Osteoblast (primary cell): ENCODE data around the gene ESYT2. TPM values are rescaled to one million over a fixed set of nuclear protein-coding genes. Genes with fewer than 3 reads are reported as not detected.

ENCODE experiments used
- DNase-seq: peaks from one replicate; pipeline ENCODE4 v3.0.0; 2011; ENCODE audit warnings: low spot score, mixed read lengths; ENCODE audit not compliant: insufficient read length; ENCODE audit errors: missing footprints
- H2AFZ ChIP-seq: 2 replicates; pipeline ENCODE4 v1.6.0; 2011; ENCODE audit warnings: mild to moderate bottlenecking, low read length
- H3K27ac ChIP-seq: 2 replicates; pipeline ENCODE4 v1.5.1; 2011; ENCODE audit warnings: mild to moderate bottlenecking, low read depth, low read length, moderate library complexity
- H3K27me3 ChIP-seq: 2 replicates; pipeline ENCODE4 v1.6.0; 2012; ENCODE audit warnings: mild to moderate bottlenecking, control low read depth, inconsistent platforms, low read length, moderate library complexity; ENCODE audit not compliant: insufficient read depth
- H3K36me3 ChIP-seq: 2 replicates; pipeline ENCODE4 v1.5.1; 2011; ENCODE audit warnings: mild to moderate bottlenecking, low read length, control low read depth, moderate library complexity; ENCODE audit not compliant: insufficient read depth
- H3K4me1 ChIP-seq: 2 replicates; pipeline ENCODE4 v1.5.1; 2011; ENCODE audit warnings: mild to moderate bottlenecking, low read length, control low read depth, moderate library complexity; ENCODE audit not compliant: insufficient read depth
- H3K4me2 ChIP-seq: 2 replicates; pipeline ENCODE4 v1.6.0; 2011; ENCODE audit warnings: mild to moderate bottlenecking, low read length; ENCODE audit not compliant: insufficient read depth
- H3K4me3 ChIP-seq: fragments of 200-600 bp; sonication (generic); 3 replicates; pipeline ENCODE4 v1.5.1; 2012; ENCODE audit warnings: mild to moderate bottlenecking, low read length, inconsistent platforms; ENCODE audit not compliant: insufficient read depth
- H3K79me2 ChIP-seq: 2 replicates; pipeline ENCODE4 v1.6.0; 2012; ENCODE audit warnings: mild to moderate bottlenecking, low read length, control low read depth, inconsistent platforms; ENCODE audit not compliant: insufficient read depth
- H3K9me3 ChIP-seq: 2 replicates; pipeline ENCODE4 v1.5.1; 2011; ENCODE audit warnings: low read depth, low read length, control low read depth
- H4K20me1 ChIP-seq: 2 replicates; pipeline ENCODE4 v1.6.0; 2012; ENCODE audit warnings: mild to moderate bottlenecking, low read length, control low read depth; ENCODE audit not compliant: insufficient read depth
- total RNA-seq: library from RNA; depleted of rRNA; stranded (reverse); fragments of >200 nt; gene quantifications from 2 replicates; pipeline ENCODE4 v1.2.3, GENCODE V29; 2012
- TF ChIP-seq, protein P1 (sequence below): IDR thresholded peaks from 2 replicates; pipeline ENCODE4 v1.5.1; 2011; ENCODE audit warnings: mild to moderate bottlenecking, low read depth, low read length, moderate library complexity; ENCODE audit errors: extremely low read depth

The ESYT2 gene
- total RNA-seq, 1 donor, result 132 TPM

DNA sequence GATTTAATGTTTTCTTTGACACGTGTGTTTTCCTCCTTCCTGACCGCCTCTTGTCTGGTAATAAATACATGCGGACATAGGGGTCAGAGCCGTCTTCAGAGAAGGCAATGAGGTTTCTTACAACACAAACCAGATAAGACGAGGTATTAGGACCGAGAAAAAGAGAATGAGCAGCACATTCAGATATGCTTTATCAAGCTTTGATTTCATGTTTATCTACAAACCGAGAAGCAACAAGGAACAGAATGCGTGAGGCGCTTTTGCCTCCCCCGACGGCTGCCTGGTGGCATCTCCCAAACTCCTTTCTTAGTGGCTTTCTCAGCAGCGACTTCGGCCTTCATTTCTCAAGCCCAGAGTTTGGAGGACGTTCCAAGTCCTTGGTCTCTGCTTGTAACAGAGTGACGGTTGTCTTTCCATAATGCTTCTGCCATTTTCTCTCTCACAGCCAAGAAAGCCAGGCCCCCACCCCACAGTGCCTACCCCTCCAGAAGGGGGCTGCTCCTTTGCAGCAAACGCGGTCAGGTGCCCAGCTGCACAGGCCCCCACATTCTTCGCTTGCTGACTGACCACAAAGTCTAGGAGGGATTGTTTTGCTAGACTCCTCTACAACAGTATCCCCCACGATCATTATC, 92.1 kb downstream of the ESYT2 start:
- Histone ChIP-seq H3K4me2 (no peak overlapping the region), H3K36me3 (peaks cover 61% of the 10 kb centered on the region), H3K27ac (no peak overlapping the region), H3K9me3 (no peaks in the 10 kb centered on the region), H4K20me1 (no peaks in the 10 kb centered on the region), H3K27me3 (no peaks in the 10 kb centered on the region), H3K4me1 (peaks cover 26% of the 10 kb centered on the region), H2AFZ (no peak overlapping the region), H3K4me3 (no peak overlapping the region), H3K79me2 (no peaks in the 10 kb centered on the region)
- no peak for DNase-seq
- TF ChIP-seq, protein P1, sequence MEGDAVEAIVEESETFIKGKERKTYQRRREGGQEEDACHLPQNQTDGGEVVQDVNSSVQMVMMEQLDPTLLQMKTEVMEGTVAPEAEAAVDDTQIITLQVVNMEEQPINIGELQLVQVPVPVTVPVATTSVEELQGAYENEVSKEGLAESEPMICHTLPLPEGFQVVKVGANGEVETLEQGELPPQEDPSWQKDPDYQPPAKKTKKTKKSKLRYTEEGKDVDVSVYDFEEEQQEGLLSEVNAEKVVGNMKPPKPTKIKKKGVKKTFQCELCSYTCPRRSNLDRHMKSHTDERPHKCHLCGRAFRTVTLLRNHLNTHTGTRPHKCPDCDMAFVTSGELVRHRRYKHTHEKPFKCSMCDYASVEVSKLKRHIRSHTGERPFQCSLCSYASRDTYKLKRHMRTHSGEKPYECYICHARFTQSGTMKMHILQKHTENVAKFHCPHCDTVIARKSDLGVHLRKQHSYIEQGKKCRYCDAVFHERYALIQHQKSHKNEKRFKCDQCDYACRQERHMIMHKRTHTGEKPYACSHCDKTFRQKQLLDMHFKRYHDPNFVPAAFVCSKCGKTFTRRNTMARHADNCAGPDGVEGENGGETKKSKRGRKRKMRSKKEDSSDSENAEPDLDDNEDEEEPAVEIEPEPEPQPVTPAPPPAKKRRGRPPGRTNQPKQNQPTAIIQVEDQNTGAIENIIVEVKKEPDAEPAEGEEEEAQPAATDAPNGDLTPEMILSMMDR, result no peak

DNA sequence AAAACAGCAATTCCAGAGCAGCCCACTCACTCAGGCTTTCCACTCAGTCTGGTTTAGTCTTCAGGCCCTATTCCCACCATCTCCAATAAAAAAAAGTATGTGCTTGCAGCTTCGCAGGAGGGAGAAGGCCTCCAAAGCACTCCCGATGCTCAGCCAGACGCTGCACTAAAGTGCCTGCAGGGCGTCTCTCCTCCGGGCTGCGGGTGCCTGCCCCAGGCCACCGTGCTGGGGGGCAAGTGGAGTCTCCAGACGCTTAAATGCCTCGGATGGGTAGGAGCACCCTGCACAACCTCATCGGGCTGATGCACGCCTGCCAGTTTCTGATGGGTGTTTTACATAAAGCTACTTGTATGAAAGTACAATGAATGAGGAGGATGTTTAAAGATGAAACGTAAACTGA, 93.4 kb downstream of the ESYT2 start:
- no peak overlapping the region for H3K4me3 ChIP-seq
- H3K27ac ChIP-seq, result no peak overlapping the region
- H4K20me1 ChIP-seq, result no peaks in the 10 kb centered on the region
- H3K27me3 ChIP-seq, result no peaks in the 10 kb centered on the region
- no peaks in the 10 kb centered on the region for H3K9me3 ChIP-seq
- H3K4me2 ChIP-seq, result no peak overlapping the region
- H3K79me2 ChIP-seq, result no peaks in the 10 kb centered on the region
- DNase-seq, result no peak
- peaks cover 59% of the 10 kb centered on the region for H3K36me3 ChIP-seq
- TF ChIP-seq, protein P1, result no peak
- H2AFZ ChIP-seq, result no peak overlapping the region
- peaks cover 19% of the 10 kb centered on the region for H3K4me1 ChIP-seq

DNA sequence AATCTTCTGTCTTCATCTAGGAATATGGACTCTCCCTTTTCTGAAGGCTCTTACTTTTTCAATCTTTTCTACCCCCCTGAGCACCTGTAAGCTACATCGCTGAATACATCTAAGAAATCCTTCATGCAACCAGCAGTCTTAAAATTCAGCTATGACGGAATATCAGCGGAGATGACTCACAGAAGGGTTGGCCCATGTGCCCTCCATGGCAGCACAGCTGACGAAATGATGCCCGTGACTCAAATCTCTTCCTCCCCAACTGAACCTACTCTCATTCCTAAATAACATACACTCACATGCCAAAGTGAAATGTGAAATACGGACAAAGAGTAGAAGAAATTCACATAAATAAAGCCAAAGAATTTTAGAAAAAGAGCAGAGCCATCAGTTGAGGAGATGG, 94.4 kb downstream of the ESYT2 start:
- H3K27me3 ChIP-seq, result no peaks in the 10 kb centered on the region
- peaks cover 8% of the 10 kb centered on the region for H3K4me1 ChIP-seq
- no peak overlapping the region for H3K4me3 ChIP-seq
- peaks cover 66% of the 10 kb centered on the region for H3K36me3 ChIP-seq
- H3K4me2 ChIP-seq, result no peak overlapping the region
- no peaks in the 10 kb centered on the region for H4K20me1 ChIP-seq
- no peaks in the 10 kb centered on the region for H3K9me3 ChIP-seq
- no peaks in the 10 kb centered on the region for H3K79me2 ChIP-seq
- no peak for DNase-seq
- TF ChIP-seq, protein P1, result no peak
- no peak overlapping the region for H3K27ac ChIP-seq
- no peak overlapping the region for H2AFZ ChIP-seq

DNA sequence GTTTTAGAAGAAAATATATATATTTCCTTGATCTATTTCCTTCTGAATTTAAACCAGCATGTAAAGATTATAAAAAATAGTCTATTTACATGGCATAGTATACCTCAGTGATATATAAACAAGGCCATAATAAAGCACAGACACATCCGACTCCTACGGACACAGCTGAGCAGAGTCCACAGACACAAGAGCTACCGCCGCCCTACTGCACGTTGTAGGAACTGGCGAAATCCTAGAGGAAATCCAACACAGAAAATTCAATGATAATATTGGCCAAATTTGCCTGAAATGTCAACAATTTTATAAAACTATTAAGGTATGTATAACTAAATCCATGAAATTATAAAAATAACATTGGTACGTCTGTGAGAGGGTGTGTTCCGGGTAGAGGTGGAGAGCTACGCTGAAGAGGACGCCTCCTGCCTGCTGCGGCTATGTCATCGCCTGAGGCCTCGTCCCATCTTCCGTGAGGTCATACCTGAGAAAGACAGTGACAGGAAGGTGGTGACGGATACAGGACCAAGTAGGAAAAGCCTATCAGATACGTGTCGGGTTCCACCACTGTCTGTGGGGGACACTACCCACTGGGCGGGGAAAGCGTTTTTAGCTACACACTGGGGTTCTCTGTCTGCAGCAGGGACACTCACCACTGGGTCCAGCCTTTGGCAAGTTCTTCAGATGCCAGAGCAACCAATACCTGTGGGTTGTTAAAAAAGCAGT, 95.4 kb downstream of the ESYT2 start:
- Histone ChIP-seq H2AFZ (no peak overlapping the region), H3K9me3 (no peaks in the 10 kb centered on the region), H3K36me3 (peaks cover 65% of the 10 kb centered on the region), H3K27me3 (no peaks in the 10 kb centered on the region), H4K20me1 (no peaks in the 10 kb centered on the region), H3K4me1 (peaks cover 3% of the 10 kb centered on the region), H3K79me2 (no peaks in the 10 kb centered on the region), H3K4me2 (no peak overlapping the region), H3K4me3 (no peak overlapping the region), H3K27ac (no peak overlapping the region)
- TF ChIP-seq, protein P1, result peak; percentile 11
- no peak for DNase-seq
